OCI-M1 (cell line): ENCODE data around the gene NPY2R.
A peak's percentile ranks its signal among the peaks of the same experiment; 100 is the strongest.

Source experiments
- DNase-seq: peaks from one replicate; lab custom pipeline; 2025; lab: John Stamatoyannopoulos, UW

Gene NPY2R

DNA sequence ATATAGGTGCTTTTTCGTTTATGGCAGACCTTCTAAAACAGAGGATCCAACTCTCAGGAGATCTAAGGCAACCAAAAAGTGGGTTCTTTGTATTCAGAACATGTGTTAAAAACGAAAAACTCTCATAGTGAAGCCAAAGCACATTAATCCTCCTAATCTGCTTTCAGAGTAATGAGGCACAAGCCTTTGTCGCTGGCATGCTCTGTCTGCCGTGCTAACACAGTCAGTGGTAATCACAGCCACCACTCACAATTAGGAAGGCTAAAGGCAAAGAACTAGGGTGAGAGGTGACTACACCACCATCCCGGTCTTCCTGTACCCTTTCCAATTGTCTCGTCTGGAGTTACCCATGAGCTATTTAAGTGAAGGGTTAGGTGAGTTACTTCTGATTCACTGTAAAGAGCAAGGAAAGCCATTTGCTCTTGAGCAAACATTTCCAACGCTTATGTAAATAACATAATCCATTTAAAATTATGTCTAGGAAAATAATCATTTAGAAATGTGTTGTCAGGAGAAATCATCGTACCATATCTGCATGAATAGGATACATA is 40.7 kb downstream of the NPY2R start:
- DNase-seq: no peak

GRCh38 chr4:155252327-155252726 is 43.9 kb downstream of the NPY2R start:
- peak; percentile 51 for DNase-seq

DNA sequence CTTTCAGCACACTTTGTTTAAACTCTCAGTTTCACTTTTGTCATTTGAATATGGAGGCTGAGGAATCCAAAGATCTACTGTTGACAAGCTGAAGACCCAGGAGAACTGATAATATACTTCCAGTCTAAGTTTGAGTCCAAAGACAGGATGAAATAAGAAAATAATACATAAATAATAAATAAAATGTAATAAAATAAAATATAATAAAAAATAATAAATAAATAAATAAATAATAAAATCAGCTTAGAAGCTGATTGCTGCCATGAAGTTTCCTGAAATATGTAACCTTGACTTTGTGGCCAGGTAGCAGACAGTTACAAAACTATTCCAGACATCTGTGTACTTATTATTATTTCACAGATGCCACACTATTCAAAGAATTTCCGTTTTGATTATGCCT is 55.0 kb downstream of the NPY2R start:
- no peak for DNase-seq

DNA sequence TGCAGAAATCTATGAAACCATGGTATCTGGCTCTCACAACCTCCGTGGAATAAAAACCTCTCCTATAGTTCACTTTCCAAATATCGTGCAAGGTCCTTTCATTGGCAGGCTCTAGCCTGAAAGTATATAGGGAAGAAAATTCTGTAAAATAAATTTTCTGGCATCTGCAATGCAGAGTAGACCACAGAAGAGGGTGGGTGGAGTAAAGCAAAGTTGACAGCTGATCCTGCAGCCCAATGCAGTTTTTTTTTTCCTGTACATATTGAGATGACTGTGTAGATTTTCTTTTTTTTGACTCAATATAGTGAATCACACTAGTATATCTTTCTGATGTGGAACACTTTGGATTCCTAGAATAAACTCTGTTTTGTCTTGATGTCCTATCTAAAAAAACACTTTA is 56.7 kb downstream of the NPY2R start:
- peak; percentile 41 for DNase-seq
